Esophagus (tissue), 2 donors: ENCODE measurements around the gene VIT. TPM values are rescaled to one million over a fixed set of nuclear protein-coding genes. Genes with fewer than 3 reads are reported as not detected.
"Not testable (repeated sequence)": the region's sequence is repeated elsewhere in the genome, so short reads cannot be mapped to it uniquely, and the experiment has no call there.

ENCODE experiments used
- H3K27ac ChIP-seq, 2 donors: one replicate each; pipeline ENCODE4 v1.5.1; 2013; ENCODE audit warnings: low read depth in 2 of 2, mild to moderate bottlenecking in 2 of 2, inconsistent platforms in 1 of 2, low read length in 1 of 2, moderate library complexity in 1 of 2
- H3K27me3 ChIP-seq, 2 donors: one replicate each; pipeline ENCODE4 v1.6.1; 2013; ENCODE audit warnings: low read length in 2 of 2, control low read depth in 1 of 2, mild to moderate bottlenecking in 1 of 2; ENCODE audit not compliant: insufficient read depth in 2 of 2, control insufficient read depth in 1 of 2
- H3K36me3 ChIP-seq, 2 donors: one replicate each; pipeline ENCODE4 v1.6.1; 2013; ENCODE audit warnings: low read length in 1 of 2; ENCODE audit not compliant: control insufficient read depth in 2 of 2, insufficient read depth in 2 of 2
- H3K4me1 ChIP-seq, 2 donors: one replicate each; pipeline ENCODE4 v1.6.1; 2013; ENCODE audit warnings: low read length in 1 of 2; ENCODE audit not compliant: control insufficient read depth in 2 of 2, insufficient read depth in 2 of 2
- H3K4me3 ChIP-seq, 2 donors: one replicate each; pipeline ENCODE4 v1.5.1; 2013; ENCODE audit warnings: low read length in 2 of 2, mild to moderate bottlenecking in 2 of 2, low read depth in 1 of 2, moderate library complexity in 1 of 2
- H3K9me3 ChIP-seq, 2 donors: one replicate each; pipeline ENCODE4 v1.6.1; 2013; ENCODE audit warnings: mild to moderate bottlenecking in 2 of 2, low read depth in 1 of 2, low read length in 1 of 2, moderate library complexity in 1 of 2; ENCODE audit not compliant: control insufficient read depth in 2 of 2, insufficient read depth in 1 of 2
- WGBS, 2 donors: extraction: QIAGEN DNeasy Blood & Tissue Kit; methylation state at CpG; one replicate each; pipeline ENCODE4 v1.1.7; 2013; 5-methylcytosine and 5-hydroxymethylcytosine counted together
- polyA plus RNA-seq, 2 donors: library from polyadenylated mRNA; stranded (reverse); fragments of 200-250 nt; gene quantifications; one replicate each; pipeline ENCODE4 v1.2.3, GENCODE V29; 2013
- donor health status: healthy with polysubstance abuse.
- donor health status: Bipolar disorder and iron deficiency.

The VIT gene
- polyA plus RNA-seq, 2 donors, result 2.8 to 4.0 TPM

GRCh38 chr2:36676364-36676763, 20.1 kb upstream of the VIT start:
- H3K4me3 ChIP-seq, result no peak overlapping the region
- no peaks in the 10 kb centered on the region for H3K36me3 ChIP-seq
- H3K27me3 ChIP-seq, result no peaks in the 10 kb centered on the region
- H3K4me1 ChIP-seq, result no peaks in the 10 kb centered on the region
- peaks cover 0 to 3% of the 10 kb centered on the region in 2 donors for H3K9me3 ChIP-seq
- no peak overlapping the region for H3K27ac ChIP-seq
- 52 to 53% methylated on average over 1 of the region's 1 CpG for WGBS, 2 donors

- Histone ChIP-seq H3K9me3 (peaks cover 0 to 3% of the 10 kb centered on the region in 2 donors), H3K4me1 (no peaks in the 10 kb centered on the region), H3K36me3 (no peaks in the 10 kb centered on the region), H3K4me3 (no peak overlapping the region), H3K27me3 (no peaks in the 10 kb centered on the region), H3K27ac (no peak overlapping the region)
Observed at GRCh38 chr2:36677386-36677785, 19.1 kb upstream of the VIT start.

- WGBS, 2 donors, result 68 to 77% methylated on average over 4 of the region's 4 CpGs
- no peaks in the 10 kb centered on the region for H3K4me1 ChIP-seq
Observed at GRCh38 chr2:36677996-36678605, 18.4 kb upstream of the VIT start.

GRCh38 chr2:36678856-36679255, 17.7 kb upstream of the VIT start:
- Histone ChIP-seq H3K9me3 (peaks cover 0 to 3% of the 10 kb centered on the region in 2 donors), H3K4me1 (no peaks in the 10 kb centered on the region), H3K4me3 (no peak overlapping the region), H3K27me3 (no peaks in the 10 kb centered on the region), H3K36me3 (no peaks in the 10 kb centered on the region), H3K27ac (no peak overlapping the region)
- whole genome bisulfite sequencing, 2 donors, result 90 to 96% methylated on average over 1 of the region's 1 CpG

More at GRCh38 chr2:36677996-36678605, 18.4 kb upstream of the VIT start:
- H3K27ac ChIP-seq, result no peak overlapping the region
- no peak overlapping the region for H3K4me3 ChIP-seq
- no peaks in the 10 kb centered on the region for H3K27me3 ChIP-seq
- H3K9me3 ChIP-seq, result peaks cover 0 to 3% of the 10 kb centered on the region in 2 donors
- no peaks in the 10 kb centered on the region for H3K36me3 ChIP-seq

GRCh38 chr2:36680012-36680411, 16.5 kb upstream of the VIT start:
- no peaks in the 10 kb centered on the region for H3K27me3 ChIP-seq
- H3K4me3 ChIP-seq, result no peak overlapping the region
- no peak overlapping the region for H3K27ac ChIP-seq
- H3K9me3 ChIP-seq, result peaks cover 0 to 3% of the 10 kb centered on the region in 2 donors
- 19 to 23% methylated on average over 2 of the region's 2 CpGs for WGBS, 2 donors
- H3K4me1 ChIP-seq, result no peaks in the 10 kb centered on the region
- no peaks in the 10 kb centered on the region for H3K36me3 ChIP-seq

- no peaks in the 10 kb centered on the region for H3K27me3 ChIP-seq
- WGBS, 2 donors, result 80 to 81% methylated on average over 6 of the region's 6 CpGs
- no peaks in the 10 kb centered on the region for H3K36me3 ChIP-seq
- H3K4me1 ChIP-seq, result no peaks in the 10 kb centered on the region
- H3K4me3 ChIP-seq, result no peak overlapping the region
- peaks cover 0 to 3% of the 10 kb centered on the region in 2 donors for H3K9me3 ChIP-seq
- no peak overlapping the region for H3K27ac ChIP-seq
Observed at GRCh38 chr2:36682562-36682961, 13.9 kb upstream of the VIT start.

GRCh38 chr2:36683002-36683401, 13.5 kb upstream of the VIT start:
- H3K27me3 ChIP-seq, result no peaks in the 10 kb centered on the region
- no peak overlapping the region for H3K4me3 ChIP-seq
- H3K27ac ChIP-seq, result no peak overlapping the region
- H3K4me1 ChIP-seq, result no peaks in the 10 kb centered on the region
- peaks cover 0 to 2% of the 10 kb centered on the region in 2 donors for H3K9me3 ChIP-seq
- WGBS, 2 donors, result 46 to 50% methylated on average over 2 of the region's 2 CpGs
- H3K36me3 ChIP-seq, result no peaks in the 10 kb centered on the region

- H3K27ac ChIP-seq, H3K4me3 ChIP-seq, H3K36me3 ChIP-seq, H3K27me3 ChIP-seq, H3K9me3 ChIP-seq, H3K4me1 ChIP-seq: not testable (repeated sequence)
- 97% methylated on average over 28 to 30 of the region's 30 CpGs for WGBS, 2 donors
Observed at GRCh38 chr2:36688291-36688690, 8.2 kb upstream of the VIT start.

- not testable (repeated sequence) for H3K9me3 ChIP-seq, H3K4me1 ChIP-seq, H3K4me3 ChIP-seq, H3K27ac ChIP-seq, H3K36me3 ChIP-seq, H3K27me3 ChIP-seq
- WGBS, 2 donors, result 92% methylated on average over 15 of the region's 15 CpGs
Observed at GRCh38 chr2:36689013-36689412, 7.5 kb upstream of the VIT start.

GRCh38 chr2:36692121-36692520, 4.4 kb upstream of the VIT start:
- Histone ChIP-seq H3K4me1 (no peaks in the 10 kb centered on the region), H3K27ac (no peak overlapping the region), H3K9me3 (no peaks in the 10 kb centered on the region), H3K27me3 (no peaks in the 10 kb centered on the region), H3K36me3 (no peaks in the 10 kb centered on the region), H3K4me3 (no peak overlapping the region)
- WGBS, 2 donors, result 45 to 47% methylated on average over 2 of the region's 2 CpGs
